HG03378 (cell line): ENCODE results near the gene EDN2.

ENCODE experiments used
- ATAC-seq: cut with Tn5 transposase; IDR thresholded peaks from one replicate; pipeline ENCODE4 v1.9.1; 2021; ENCODE audit warnings: mild to moderate bottlenecking, moderate library complexity; ENCODE audit not compliant: unreplicated experiment

Gene EDN2

DNA sequence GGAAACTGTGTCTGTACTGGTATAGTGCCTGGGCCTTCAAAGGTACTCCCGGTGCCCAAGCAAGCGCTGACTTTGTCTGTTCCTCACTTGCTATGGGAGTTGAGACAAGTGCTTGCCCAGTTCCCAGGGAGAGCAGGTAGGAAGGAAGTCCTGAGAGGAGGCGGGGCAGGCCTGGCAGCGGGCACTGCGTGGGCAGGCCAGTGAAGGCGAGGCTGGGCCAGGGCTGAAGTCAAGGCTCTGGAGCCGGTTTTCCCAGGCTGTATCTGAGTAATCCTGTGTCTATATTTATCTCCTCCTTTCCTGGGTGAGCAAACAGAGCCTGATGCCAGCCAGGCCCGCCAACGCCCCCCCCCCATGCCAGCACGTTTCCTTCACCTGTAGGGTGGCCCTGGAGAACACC lies 15.9 kb upstream of the EDN2 start:
- no peak for ATAC-seq

DNA sequence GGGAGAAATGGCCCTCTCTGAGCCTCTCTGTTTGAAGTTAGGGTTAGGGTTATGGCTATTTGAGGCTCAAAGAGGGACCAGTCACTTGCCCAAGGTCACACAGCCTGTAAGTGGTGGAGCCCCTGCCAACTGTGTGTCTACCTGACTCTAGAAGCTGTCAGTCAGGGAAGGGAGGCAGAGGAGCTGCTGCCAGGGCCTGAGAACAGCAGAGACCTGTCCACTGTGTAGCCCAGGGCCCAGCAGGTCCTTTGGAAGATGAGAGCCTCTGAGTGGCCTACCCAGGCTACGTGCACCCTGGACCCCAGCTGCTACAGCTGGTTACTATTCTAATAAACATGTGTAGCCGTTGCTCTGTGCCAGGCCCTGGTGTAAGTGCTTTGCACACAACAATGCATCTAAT lies 15.1 kb upstream of the EDN2 start:
- ATAC-seq: no peak

- no peak for ATAC-seq
Observed at GRCh38 chr1:41498804-41499203, 14.3 kb upstream of the EDN2 start.

DNA sequence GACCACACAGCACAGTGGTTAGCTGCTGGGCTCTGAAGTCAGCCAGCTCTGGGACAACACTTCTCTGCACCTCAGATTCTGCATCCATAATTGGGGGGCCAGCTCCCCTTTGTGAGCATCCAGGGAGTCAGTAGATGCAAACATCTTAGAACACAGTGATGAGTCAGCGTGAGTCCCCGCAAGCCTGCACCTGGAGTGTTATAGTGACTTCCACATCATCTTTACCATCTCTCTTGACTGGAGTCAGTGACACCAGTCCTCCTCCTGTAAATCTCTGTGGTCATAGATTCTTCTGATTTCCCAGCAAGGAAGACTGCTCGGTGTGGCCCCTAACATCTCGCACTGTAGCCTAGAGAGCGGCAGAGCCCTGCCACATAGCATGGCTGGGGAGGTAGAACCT lies 13.9 kb upstream of the EDN2 start:
- no peak for ATAC-seq

GRCh38 chr1:41497461-41498030 lies 13.1 kb upstream of the EDN2 start:
- no peak for ATAC-seq

DNA sequence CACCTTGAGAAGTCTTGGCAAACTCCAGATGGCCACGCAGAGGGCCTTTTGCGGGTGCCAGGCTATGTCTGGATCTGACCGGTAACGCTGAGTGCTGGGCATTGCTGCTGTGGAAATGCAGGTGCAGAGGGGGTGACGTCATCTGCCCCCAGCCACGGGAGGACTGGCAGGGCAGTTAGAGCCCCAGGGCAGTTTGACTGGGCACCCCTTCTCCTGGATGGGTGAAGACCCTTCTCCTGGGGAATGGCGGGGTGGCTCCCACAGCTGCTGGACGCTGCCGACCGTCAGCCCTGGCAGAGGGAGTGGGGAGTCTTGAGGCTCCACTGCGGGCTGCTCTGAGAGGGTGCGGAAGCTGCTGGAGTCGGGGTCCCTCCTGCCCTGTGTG lies 12.6 kb upstream of the EDN2 start:
- no peak for ATAC-seq

DNA sequence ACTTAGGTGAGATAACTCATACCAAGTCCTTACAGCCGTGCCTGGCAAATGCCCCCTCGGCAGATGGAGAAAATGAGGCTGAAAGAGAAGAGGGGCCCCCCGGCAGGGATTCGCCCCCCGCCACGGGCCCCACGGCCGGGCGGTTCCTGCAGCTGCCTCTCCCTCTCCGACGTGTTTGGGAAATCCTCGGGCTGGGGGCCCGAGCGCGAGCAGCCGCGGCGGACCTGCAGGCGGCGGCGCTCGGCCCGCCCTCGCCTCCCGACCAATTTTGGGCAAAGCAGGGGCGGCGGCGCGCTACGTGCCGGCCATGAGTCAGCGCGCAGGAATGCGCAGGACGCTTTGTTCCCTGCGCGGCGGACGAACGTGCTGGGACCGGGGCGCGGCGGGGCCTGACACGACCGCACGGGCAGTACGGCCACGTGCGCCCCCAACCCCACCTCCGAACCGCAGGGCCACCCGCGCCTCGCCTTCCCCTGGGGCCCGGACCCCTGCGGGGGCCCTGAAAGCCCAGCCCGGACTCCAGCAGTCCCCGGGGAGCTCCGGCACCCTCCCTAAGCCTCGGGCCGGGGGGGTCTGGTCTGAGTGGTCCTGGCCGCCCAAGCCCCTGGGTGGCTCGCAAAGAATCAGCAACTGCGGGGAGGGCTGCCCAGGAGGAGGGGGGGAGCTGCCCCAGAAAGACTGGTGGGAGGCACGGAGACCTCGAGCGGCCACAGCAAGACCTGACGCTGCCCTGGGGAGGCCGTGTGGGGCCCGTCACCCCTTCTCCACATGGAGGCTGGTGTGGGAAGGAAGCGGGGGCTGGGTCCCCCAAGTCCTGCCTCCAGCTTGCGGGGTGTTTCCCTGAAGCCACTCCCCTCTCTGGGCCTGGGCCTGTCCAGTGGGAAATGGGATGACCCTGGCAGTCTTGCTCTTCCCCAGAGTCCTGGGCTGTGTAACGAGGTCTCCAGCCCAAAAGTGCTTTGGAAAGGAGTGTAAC lies 11.9 kb upstream of the EDN2 start:
- ATAC-seq: no peak

DNA sequence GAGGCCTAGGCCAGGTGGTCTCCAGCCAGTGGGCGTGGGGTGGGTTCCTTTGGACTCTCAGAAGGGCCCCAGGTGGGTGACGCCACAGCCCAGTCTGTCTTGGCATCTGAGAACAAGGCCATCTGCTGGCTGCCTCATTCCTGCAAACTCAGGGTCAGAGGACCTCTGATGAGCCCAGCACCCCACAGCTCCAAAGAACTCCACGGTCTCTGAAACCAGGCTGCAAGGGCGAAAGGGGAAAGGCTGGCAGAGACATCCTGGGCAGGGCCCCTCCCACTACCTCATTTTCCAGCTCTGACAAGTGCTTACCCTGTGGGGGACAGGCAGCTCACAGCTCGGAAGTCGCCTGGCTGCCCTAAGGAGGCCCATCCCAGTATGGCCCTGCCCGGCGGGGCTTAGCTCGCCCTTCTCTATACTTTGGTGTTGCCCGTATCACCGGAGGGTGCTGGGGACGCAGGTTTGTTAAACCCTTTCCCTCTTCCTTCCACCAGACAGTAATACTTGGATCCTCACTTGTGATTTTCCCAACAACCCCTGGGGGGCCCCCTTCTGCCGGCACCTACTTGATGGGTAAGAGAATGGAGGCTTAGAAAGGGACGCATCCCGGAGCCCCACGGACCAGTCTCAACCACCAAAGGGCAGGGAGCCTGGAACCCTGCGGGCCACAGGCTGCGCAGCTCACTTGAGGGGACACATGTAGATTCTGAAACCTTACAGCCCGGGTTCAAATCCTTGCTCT lies 10.9 kb upstream of the EDN2 start:
- ATAC-seq: no peak

GRCh38 chr1:41494351-41495209 lies 10.1 kb upstream of the EDN2 start:
- ATAC-seq: no peak

DNA sequence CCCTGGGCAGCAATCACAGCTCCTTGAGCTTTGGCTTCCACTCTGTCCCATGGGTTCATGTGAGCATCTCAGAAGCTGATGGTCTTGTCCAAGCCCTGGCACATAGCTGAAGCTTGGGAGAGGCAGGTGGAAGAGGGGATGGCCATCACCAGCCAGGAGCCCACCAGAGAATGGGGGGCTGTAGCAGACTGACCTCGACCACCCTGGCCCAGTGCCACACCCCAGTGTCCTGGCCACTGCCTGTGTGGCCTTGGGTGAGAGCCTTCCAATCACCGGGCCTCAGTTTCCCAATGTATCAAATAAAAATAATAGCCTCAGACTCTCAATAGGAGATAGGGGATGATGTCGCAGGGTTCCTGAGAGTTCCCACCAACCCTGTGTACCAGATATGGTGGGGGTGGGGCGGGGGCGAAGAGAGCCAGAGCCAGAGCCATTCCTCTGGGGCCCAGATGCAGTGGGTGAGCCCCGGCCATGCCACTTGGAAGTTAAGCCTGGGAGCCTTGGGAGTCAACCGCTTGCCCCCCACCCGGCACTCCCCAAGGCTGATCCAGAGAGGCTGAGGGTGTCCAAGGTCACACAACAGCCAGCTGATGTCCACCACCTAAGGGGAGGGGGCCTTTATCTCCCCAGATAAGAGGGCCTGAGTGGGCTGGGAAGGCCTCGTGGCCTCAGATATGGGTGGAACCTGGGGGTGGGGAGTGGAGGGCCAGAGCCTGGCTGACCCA lies 9.3 kb upstream of the EDN2 start:
- ATAC-seq: no peak

GRCh38 chr1:41493117-41493536 lies 8.6 kb upstream of the EDN2 start:
- ATAC-seq: no peak

DNA sequence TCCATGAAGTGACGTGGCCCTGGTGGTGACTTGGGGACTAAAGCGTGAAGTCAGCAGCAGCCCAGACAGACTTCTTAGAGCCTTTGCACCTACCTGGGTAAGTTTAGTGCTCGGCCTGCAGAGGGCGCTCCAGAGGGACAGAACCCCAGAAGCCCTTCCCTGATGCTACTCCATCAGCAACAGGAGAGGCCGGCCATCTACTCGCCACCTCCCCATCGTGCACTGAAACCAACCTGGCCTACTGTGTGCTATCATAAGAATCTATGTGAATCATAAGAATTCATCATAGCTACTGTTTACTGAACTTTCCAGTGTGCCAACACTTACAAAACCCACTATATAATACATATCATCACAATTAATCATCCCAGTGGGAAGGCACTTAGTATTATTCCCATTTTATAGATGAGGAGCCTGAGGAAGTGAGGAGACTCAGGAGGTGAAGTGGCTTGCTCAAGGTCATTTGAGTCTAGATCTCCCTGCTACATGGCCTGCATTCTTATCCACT lies 7.9 kb upstream of the EDN2 start:
- no peak for ATAC-seq

- ATAC-seq: no peak
Observed at GRCh38 chr1:41490911-41491310, 6.4 kb upstream of the EDN2 start.

GRCh38 chr1:41489561-41489960 lies 5.1 kb upstream of the EDN2 start:
- ATAC-seq: no peak

DNA sequence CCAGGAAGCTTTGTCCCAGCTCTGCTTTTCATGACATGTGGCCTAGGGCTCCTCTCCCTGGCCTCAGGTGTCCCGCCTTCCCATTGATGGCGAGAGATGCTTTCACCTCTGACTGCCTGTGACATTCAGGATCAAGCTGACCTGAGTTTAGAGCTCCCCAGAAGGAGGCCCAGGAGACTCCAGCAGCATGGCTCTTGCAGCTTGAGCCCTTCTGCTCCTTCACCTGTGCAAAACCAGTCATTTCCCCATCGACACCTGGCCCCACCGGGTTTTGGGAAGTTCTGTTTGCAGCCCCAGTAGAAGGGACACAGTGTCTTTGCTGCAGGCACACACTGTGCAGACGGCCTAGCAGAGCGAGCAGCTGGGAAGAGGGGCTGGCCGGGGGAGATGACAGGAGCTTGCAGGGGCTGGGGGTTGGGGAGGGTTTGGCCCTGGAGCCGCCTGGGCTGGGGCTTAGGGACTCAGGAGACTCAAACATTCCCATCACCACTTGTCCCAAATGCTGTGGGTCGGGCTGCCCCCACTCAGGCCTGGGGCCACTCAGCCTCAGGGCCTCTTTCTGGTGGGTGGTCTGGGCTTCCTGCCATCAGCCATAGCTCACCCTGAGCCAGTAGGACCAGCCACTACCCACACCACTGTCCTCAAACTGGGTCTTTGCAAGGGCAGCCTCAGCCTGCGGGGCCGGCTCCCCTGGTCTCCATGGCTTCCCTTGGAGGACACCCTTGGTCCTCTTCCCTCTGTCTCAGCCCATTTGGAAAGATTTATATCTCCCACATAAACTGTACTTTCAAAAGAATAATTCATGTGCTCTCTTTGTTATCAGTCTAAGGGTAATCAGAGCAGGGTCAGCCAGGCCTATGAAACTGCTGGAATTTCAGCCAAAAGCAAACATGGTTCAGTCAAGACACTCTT lies 3.8 kb upstream of the EDN2 start:
- ATAC-seq: no peak

- ATAC-seq: no peak
Observed at GRCh38 chr1:41487126-41488039, 2.9 kb upstream of the EDN2 start.

DNA sequence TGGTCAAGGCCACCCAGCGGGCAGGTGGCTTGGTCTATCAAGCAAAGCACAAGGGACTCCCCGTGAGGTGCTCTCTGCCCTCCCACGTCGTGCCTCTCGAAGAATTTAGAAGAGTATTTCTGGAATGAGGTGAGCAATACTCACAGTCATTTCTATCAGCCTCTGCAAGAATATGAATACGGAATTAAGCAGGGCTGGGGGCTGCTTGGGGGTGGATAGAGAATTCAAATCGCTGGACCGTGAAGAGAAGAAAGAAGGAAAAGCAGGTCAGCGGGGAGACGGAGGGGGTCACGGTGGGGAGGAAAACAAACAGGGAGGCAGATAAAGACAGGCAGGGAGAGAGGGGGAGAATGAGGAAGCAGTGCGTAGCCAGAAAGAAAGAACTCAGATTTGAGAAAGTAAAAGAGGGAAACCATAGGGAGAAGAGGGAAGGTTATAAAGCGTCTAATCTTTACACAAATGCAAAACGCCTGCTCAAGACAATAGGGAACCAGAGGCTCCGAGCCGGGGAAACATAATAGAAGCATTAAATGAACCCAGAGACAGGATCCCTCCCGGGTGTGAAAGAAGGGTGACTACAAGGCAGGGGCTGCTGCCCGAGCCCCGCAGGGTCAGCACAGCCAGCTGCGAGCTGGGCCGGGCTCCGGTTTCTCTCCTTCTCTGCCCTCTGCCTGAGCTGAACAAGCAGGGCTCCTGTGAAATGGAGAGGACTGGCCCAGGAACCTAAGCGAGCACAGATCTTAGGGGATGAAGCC lies 2.1 kb upstream of the EDN2 start:
- ATAC-seq: no peak
